ENCODE results near the gene MACF1.
"Not testable (repeated sequence)": the region's sequence is repeated elsewhere in the genome, so short reads cannot be mapped to it uniquely, and the experiment has no call there.

MACF1 gene

DNA sequence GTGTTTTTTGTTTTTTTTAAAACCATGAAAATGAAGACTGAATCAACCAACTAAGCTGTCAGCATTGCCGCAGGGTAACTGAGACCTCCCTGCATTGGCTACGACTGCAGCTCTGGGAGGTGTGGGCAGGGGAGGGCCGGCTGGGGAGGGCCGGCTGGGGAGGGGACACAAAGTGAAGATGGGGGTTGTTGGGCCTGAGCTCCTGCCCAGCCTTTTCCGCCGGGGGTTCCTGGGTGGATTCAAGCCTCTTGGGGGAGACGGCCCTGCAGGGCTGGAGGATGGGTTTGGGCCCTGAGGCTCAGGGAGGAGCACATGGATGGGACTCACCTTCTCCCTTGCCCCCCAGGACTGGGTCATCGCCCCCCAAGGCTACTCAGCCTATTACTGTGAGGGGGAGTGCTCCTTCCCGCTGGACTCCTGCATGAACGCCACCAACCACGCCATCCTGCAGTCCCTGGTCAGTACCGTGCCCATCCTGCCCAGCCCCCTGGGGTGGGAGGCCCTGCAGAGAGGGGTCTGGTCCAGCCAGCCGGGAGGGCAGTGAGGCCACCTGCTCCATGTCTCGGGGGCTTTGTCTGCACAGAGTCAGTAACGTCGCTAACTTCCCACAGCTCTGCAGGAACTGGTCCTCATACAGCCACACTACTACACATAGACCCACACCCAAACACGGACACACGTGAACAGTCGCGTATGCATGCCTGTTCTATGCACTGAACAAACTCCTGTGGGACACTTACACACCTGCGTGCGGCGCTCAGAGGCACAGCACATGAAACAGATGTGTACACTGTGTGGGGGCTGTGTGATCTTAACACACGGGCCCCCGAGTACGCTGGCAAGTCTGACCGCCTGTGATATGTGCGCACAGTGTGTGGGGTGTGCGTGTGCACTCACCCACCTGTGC, 318.4 kb downstream of the MACF1 start:
- no peak for DNase-seq

DNA sequence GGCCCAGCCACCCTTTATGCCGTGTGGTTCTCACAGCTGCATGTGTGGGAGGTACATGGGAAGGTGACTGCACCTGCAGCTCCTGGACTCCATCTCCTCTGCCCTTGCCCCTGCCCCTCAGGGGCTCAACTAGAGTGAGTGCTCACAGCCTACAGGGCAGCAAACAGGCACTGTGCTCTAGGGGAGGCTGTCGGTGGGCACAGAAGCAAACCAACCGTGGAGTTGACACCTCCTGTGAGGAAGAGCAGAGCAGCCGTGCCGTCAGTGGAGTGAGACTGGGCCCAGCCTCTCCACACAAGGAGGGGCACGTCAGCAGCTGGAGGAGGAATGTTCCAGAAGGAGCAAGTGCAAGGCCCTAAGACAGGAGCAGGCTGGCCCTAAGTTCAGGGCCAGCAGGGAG, 319.7 kb downstream of the MACF1 start:
- DNase-seq = no peak

DNA sequence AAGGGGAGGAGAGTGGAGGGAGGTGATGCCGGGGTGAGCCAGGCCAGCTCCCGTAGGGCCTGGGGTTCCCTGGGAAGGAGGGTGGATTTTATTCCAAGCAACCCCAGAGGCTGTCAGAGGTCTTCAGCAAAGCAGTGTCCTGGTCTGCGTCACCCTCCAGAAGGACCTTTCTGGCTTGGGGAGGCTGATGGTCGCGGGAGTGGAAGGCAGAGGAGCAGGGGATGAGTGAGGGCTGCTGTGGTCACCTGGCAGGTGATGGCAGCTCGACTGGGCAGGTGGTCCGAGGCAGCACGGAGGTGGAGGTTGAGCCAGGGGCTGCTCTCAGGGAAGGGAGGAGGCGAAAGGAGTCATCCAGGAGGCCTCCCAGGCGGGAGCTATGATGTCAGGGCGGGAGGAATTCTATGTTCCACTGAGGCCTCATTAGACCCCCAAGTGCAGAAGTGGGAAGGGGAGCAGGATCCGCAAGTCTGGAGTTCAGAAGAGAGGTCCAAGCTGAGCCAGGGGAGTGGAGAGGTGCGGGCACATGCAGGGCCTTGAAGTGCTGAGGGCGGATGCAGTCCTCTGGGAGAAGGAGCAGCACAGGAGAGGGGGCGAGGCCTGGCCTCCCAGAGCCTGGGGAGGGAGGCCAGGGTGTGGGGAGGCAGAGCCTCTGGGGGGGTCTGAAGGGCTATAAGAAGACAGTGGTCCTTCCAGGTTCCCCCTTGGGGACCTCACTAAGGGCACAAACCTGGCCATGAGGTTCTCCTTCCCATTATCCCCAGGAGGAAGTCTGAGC, 320.3 kb downstream of the MACF1 start:
- no peak for DNase-seq

DNA sequence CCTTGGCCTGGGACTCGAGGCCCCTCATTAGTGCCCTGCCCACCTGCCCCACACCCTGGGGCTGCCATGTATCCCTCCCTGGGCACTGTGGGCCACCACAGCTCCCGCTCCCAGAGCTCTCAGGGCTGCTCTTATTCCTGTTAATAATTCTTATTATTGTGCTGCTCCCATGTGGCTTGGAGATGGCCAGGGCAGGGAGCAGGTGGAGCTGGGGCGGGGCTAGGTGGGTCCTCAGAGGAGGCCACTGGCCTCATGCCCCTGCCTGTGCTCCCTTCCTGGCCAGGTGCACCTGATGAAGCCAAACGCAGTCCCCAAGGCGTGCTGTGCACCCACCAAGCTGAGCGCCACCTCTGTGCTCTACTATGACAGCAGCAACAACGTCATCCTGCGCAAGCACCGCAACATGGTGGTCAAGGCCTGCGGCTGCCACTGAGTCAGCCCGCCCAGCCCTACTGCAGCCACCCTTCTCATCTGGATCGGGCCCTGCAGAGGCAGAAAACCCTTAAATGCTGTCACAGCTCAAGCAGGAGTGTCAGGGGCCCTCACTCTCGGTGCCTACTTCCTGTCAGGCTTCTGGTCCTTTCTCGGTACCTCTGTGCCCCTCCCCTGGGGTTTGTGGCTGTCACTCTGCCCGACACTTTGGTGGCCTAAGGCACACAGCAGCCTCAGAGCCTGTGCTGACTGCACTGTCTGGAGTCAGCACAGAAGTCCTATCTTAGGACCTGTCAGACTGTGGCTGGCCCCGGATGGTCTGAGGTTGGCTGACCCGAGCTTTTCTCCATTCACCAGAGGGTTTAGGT, 321.1 kb downstream of the MACF1 start:
- DNase-seq = no peak

DNA sequence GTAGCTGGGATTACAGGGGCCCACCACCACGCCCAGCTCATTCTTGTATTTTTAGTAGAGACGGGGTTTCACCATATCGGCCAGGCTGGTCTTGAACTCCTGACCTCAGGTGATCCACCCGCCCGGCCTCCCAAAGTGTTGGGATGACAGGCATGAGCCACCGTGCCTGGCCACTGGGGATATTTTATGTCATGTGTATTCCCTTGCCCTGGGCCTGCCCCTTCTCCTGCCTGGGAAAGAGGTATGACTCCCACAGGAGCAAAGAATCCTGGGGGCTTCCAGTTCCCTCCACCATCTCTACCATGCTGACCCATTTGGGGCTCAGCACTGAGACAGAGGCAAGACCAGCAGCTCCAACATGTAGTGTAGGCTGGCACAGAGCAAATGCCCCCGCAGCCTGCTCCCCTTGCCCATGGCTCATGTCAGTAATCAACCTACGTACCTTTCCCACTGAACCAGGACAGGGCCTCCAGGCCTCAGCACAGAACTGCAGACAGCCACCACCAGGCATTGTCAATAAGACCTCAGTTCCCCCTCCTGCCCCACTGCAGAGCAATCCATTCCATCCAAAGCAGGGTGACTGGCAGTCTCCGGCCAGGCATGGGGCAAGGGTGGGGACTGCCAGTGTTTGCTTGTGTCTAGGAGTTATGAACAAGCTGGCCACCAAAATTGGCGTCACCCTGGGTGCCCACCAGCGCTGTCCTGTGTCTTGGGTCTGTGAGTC, 322.1 kb downstream of the MACF1 start:
- no peak for DNase-seq

DNA sequence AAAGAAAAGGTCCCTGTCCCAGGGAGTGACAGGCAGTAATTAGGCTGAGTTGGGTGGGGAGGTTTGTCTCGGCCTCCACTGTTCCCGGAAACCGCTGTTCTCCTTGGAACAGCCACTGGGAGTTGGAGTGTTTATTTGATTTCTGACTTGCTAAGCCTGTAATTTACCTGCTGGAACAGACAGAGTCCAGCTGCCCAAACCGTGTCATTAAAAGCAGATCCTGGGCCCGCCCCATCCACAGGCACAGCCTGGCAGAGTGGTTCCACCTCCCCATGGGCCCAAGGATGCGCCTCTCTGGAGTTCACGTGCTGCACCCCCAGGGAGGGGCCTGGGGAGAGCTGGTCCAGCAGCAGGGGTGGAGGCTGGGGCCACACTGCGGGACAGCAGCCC, 322.7 kb downstream of the MACF1 start:
- not testable (repeated sequence) for DNase-seq

DNA sequence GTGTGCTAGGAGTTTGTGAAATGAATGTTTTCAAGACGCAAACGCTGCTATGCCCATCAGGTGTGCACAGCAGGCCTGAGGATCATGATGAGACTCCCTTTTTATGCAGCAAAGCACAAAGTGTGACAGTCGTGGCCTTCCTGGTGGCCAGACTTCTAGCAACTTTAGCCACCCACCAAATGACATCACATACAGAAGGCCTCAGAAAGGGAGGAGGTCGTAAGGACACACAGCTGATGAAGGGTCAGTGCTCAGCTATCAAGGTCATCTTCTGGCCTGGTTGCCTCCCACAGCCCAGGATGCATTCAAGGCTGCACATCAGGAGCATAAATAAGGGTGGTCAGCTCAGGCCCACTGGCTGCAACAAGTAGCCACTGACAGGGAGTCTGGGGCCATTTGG, 323.6 kb downstream of the MACF1 start:
- no peak for DNase-seq

DNA sequence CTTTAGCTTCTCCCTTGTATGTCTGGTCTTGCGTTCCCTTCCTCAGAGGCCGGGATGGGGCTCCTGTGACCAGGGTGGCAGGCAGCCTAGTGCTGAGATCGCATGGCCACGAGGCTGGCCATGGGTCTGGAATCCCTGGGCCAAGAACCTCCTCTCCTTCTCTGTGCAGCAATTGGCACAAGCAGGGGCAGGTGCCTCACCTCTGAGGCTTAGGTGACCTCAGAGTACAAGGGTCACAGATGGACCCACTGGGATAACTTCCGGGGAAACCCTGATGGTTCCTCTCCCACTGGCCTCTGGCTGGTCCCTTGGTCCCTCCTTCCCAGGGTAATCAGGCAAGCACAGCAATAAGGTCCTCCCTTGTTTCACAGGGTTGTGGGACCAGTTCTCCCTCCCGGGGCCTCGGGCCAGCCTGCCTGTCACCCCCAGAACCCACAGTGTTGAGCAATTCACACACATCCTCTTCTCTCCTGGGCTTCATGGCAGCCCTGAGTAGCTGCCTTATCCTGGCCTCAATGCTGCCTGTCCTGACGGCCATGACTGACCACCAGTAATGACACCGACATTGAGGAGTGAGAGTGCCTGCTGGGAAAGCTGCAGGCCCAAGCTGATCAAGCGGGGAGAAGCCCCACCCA, 325.5 kb downstream of the MACF1 start:
- DNase-seq = no peak

DNA sequence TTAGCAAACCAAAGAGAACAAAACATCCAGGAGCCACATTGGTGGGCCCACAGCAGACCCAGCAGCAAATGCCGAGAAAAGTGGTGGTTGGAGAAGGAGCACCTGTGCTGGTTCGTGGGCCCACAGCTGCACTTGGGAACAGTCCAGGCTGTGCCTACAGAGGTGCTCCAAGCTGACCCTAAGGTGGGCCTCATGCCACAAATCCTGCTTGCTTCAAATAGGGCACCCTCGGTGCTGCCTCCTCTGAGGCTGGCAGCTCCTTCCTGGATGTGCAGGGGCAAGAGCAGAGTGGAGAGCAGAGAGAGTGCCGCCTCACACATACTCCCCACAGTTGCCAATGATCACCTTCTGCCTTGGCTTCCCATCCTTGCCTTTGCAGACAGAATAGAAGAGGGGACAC, 327.0 kb downstream of the MACF1 start:
- no peak for DNase-seq

DNA sequence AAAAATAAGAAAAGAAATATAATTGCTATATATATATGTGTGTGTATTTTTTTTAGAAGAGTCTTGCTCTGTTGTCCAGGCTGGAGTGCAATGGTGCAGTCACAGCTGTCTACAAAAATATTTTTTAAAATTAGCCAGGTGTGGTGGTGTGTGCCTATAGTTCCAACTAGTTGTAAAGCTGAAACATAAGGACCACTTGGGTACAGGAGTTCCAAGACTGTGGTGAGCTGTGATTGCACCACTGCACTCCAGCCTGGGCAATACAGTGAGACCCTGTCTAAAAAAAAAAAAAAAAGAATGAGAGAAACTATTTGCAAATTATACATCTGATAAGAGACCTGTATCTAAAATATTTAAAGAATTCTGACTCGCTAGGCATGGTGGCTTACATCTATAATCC, 328.9 kb downstream of the MACF1 start:
- no peak for DNase-seq
